A549 (cell line): ENCODE results near the gene BEST2. TPM values are rescaled to one million over a fixed set of nuclear protein-coding genes. Genes with fewer than 3 reads are reported as not detected.

Source experiments
- ATAC-seq, 2 experiments: fragments of 200-7000 bp in 1 of 2; fragments of >200 bp in 1 of 2; cut with Nextera tagmentation in 1 of 2; cut with Tn5 transposase in 1 of 2; 3 replicates each; pipeline versions ENCODE4 v1.8.0 to v1.9.1; 2018 to 2020; ENCODE audit warnings: mild to moderate bottlenecking in 1 of 2, moderate library complexity in 1 of 2
- CTCF ChIA-PET: fragments of 300-600 bp; sonication (Branson Sonifier 250); formaldehyde crosslinking; extraction: SDS; loops from one replicate; lab custom pipeline; 2021; ENCODE audit warnings: antibody characterized with exemption, inconsistent platforms; lab: Yijun Ruan, JAX
- POLR2A ChIA-PET: fragments of 350-600 bp; formaldehyde crosslinking; extraction: SDS; loops from one replicate; lab custom pipeline; 2021; ENCODE audit warnings: antibody characterized with exemption, inconsistent platforms; lab: Yijun Ruan, JAX
- DNase-seq, 2 experiments: peaks; one replicate each; pipeline versions ENCODE4 v3.0.0 to v3.0.0-alpha.2; 2011 to 2016; ENCODE audit warnings: low read depth in 1 of 2, low spot score in 1 of 2
- FAIRE-seq: peaks from 2 replicates; lab custom pipeline; 2011; peaks lifted over from hg19 to GRCh38; lab: Jason Lieb, UNC
- H3K27ac ChIP-seq, 2 experiments: fragments of >200 bp; sonication (Bioruptor Twin); formaldehyde crosslinking; 3 replicates each; pipeline ENCODE4 v1.5.1; 2016 to 2017
- H3K4me1 ChIP-seq: fragments of >200 bp; sonication (Bioruptor Twin); formaldehyde crosslinking; 3 replicates; pipeline ENCODE4 v1.6.1; 2016
- H3K4me2 ChIP-seq: fragments of >200 bp; sonication (Bioruptor Twin); formaldehyde crosslinking; 3 replicates; pipeline ENCODE4 v1.6.1; 2016
- H3K4me3 ChIP-seq: fragments of >200 bp; sonication (Bioruptor Twin); formaldehyde crosslinking; 3 replicates; pipeline ENCODE4 v1.5.1; 2016
- H3K9me3 ChIP-seq: fragments of >200 bp; sonication (Bioruptor Twin); formaldehyde crosslinking; 3 replicates; pipeline ENCODE4 v1.6.1; 2016
- ATOH8 ChIP-seq: fragments of 250-450 bp; sonication (Bioruptor Pico); IDR thresholded peaks from 2 replicates; pipeline ENCODE4 v1.5.0; 2020; ENCODE audit warnings: low read depth, mild to moderate bottlenecking, moderate library complexity
- CBX2 ChIP-seq: fragments of 200-600 bp; sonication (generic); IDR thresholded peaks from 2 replicates; pipeline ENCODE4 v1.6.1; 2016; ENCODE audit warnings: low read depth, mild to moderate bottlenecking, borderline replicate concordance
- CHD2 ChIP-seq: fragments of 150-350 bp; IDR thresholded peaks from 2 replicates; pipeline ENCODE4 v1.6.1; 2014; ENCODE audit warnings: low read length; ENCODE audit not compliant: partially characterized antibody
- CHD4 ChIP-seq: fragments of 200-600 bp; sonication (generic); IDR thresholded peaks from 2 replicates; pipeline ENCODE4 v1.6.1; 2016; ENCODE audit warnings: antibody characterized with exemption, mild to moderate bottlenecking, borderline replicate concordance
- E2F6 ChIP-seq: IDR thresholded peaks from 2 replicates; pipeline ENCODE4 v1.6.1; 2012; ENCODE audit warnings: low read depth, borderline replicate concordance
- EHF ChIP-seq: fragments of 250-450 bp; sonication (Bioruptor Pico); IDR thresholded peaks from 2 replicates; pipeline ENCODE4 v1.5.0; 2020; ENCODE audit warnings: mild to moderate bottlenecking
- EHMT2 ChIP-seq: fragments of 200-600 bp; sonication (generic); IDR thresholded peaks from 2 replicates; pipeline ENCODE4 v1.6.1; 2016; ENCODE audit warnings: antibody characterized with exemption, low read depth, mild to moderate bottlenecking, moderate library complexity
- EP300 ChIP-seq, 2 experiments: fragments of >200 bp; sonication (Bioruptor Twin); formaldehyde crosslinking; IDR thresholded peaks; 2 replicates in 1 of 2; 3 replicates in 1 of 2; pipeline ENCODE4 v1.6.1; 2016 to 2017
- ESRRA ChIP-seq: fragments of 150-350 bp; IDR thresholded peaks from 2 replicates; pipeline ENCODE4 v1.6.1; 2014; ENCODE audit warnings: mild to moderate bottlenecking, low read length, borderline replicate concordance
- FOSL2 ChIP-seq, 2 experiments: fragments of 450-650 bp in 1 of 2; fragments of >200 bp in 1 of 2; sonication (Bioruptor Twin) in 1 of 2; formaldehyde crosslinking; IDR thresholded peaks; 2 replicates each; pipeline versions ENCODE4 v1.5.0 to v1.6.1; 2016 to 2020; ENCODE audit warnings: mild to moderate bottlenecking in 1 of 2, moderate library complexity in 1 of 2
- FOXS1 ChIP-seq: fragments of 250-450 bp; sonication (Bioruptor Pico); IDR thresholded peaks from 2 replicates; pipeline ENCODE4 v1.5.0; 2020; ENCODE audit warnings: mild to moderate bottlenecking, moderate library complexity
- GATA3 ChIP-seq: IDR thresholded peaks from 2 replicates; pipeline ENCODE4 v1.6.1; 2012; ENCODE audit warnings: borderline replicate concordance
- HOXB13 ChIP-seq: fragments of 250-450 bp; sonication (Bioruptor Pico); IDR thresholded peaks from 2 replicates; pipeline ENCODE4 v1.5.0; 2020; ENCODE audit warnings: low read depth, mild to moderate bottlenecking, moderate library complexity
- HOXB5 ChIP-seq: fragments of 250-450 bp; sonication (Bioruptor Pico); IDR thresholded peaks from 2 replicates; pipeline ENCODE4 v1.5.0; 2020; ENCODE audit warnings: mild to moderate bottlenecking, moderate library complexity
- JUN ChIP-seq, 2 experiments: fragments of >200 bp; sonication (Bioruptor Twin); formaldehyde crosslinking; IDR thresholded peaks; 2 replicates in 1 of 2; 3 replicates in 1 of 2; pipeline ENCODE4 v1.6.1; 2016 to 2017
- JUNB ChIP-seq: fragments of >200 bp; sonication (Bioruptor Twin); formaldehyde crosslinking; IDR thresholded peaks from 2 replicates; pipeline ENCODE4 v1.6.1; 2016
- MAX ChIP-seq: IDR thresholded peaks from 2 replicates; pipeline ENCODE4 v1.6.1; 2012
- MYC ChIP-seq: IDR thresholded peaks from 2 replicates; pipeline ENCODE4 v1.6.1; 2012; ENCODE audit warnings: mild to moderate bottlenecking, inconsistent platforms, low read length, improper control_type of control experiment, borderline replicate concordance
- NR3C1 ChIP-seq: fragments of >200 bp; sonication (Bioruptor Twin); formaldehyde crosslinking; IDR thresholded peaks from 3 replicates; pipeline ENCODE4 v1.6.1; 2017
- PBX3 ChIP-seq: IDR thresholded peaks from 2 replicates; pipeline ENCODE4 v1.6.1; 2012
- PHF8 ChIP-seq: fragments of 200-600 bp; sonication (generic); IDR thresholded peaks from 2 replicates; pipeline ENCODE4 v1.6.1; 2016; ENCODE audit warnings: low read depth, mild to moderate bottlenecking, antibody characterized with exemption, moderate library complexity, borderline replicate concordance
- POLR2A ChIP-seq: IDR thresholded peaks from 2 replicates; pipeline ENCODE4 v1.6.1; 2012; ENCODE audit warnings: mild to moderate bottlenecking, low read length
- RFX5 ChIP-seq: fragments of 450-650 bp; IDR thresholded peaks from 2 replicates; pipeline ENCODE4 v1.7.1; 2014; ENCODE audit warnings: antibody characterized with exemption, mild to moderate bottlenecking, moderate library complexity
- RNF2 ChIP-seq: fragments of 200-600 bp; sonication (generic); IDR thresholded peaks from 2 replicates; pipeline ENCODE4 v1.6.1; 2016; ENCODE audit warnings: low read depth, mild to moderate bottlenecking, antibody characterized with exemption, moderate library complexity, borderline replicate concordance
- ZNF302 ChIP-seq: fragments of 250-450 bp; sonication (Bioruptor Pico); IDR thresholded peaks from 2 replicates; pipeline ENCODE4 v1.9.0; 2021; ENCODE audit warnings: inconsistent platforms, mild to moderate bottlenecking, moderate library complexity
- WGBS: methylation state at CpG from one replicate; pipeline ENCODE4 v1.1.6; 2017; ENCODE audit errors: missing lambda C conversion rate; 5-methylcytosine and 5-hydroxymethylcytosine counted together
- polyA plus RNA-seq, 4 experiments: library from polyadenylated mRNA; depleted of rRNA in 3 of 4; stranded (reverse); fragments of >200 nt; fragmentation: RNase III in 1 of 4; extraction: RNeasy Plus Mini Kit Qiagen cat#74134 plus additional on column Dnase treatment in 1 of 4; gene quantifications; 2 replicates in 3 of 4; 3 replicates in 1 of 4; pipeline ENCODE4 v1.2.3, GENCODE V29; 2011 to 2017

The BEST2 gene
- polyA plus RNA-seq, 2 of the 4 experiments (the other 2 are of a cell fraction), result not detected

- Histone ChIP-seq H3K27ac (peak overlapping the region; percentile 96 to 99), H3K4me1 (peaks cover 69% of the 10 kb centered on the region), H3K4me2 (peak overlapping the region; percentile 99), H3K4me3 (peak overlapping the region; percentile 44), H3K9me3 (no peaks in the 10 kb centered on the region)
- no peak for DNase-seq
- no peak for FAIRE-seq
- ChIA-PET CTCF (interaction anchor here (1.0 to 29.7 kb wide), 4 partner anchors 10 to 33 kb away, joined by 3 to 725 read pairs (median 14); partner anchors contain the start of genes BEST2, GET3, JUNB and RNASEH2A), POLR2A (interaction anchor here (2.0 kb wide), 1 partner anchor 10 kb away, joined by 27 read pairs; the partner anchor contains the start of gene JUNB)
- WGBS, result 5% methylated on average over 5 of the region's 12 CpGs
- ATAC-seq, result no peak
- TF ChIP-seq PHF8 (no peak), FOSL2 (IDR thresholded peaks at IDR 0.05) (no peak), FOSL2 (CRISPR knock-in tag; IDR thresholded peaks at IDR 0.05) (no peak), HOXB5 (no peak), FOXS1 (CRISPR knock-in tag) (no peak), EP300 (IDR thresholded peaks at IDR 0.05) (no peak), NR3C1 (no peak), E2F6 (no peak), ATOH8 (CRISPR knock-in tag) (no peak)
Measured at GRCh38 chr19:12782174-12782423, 30.5 kb downstream of the BEST2 start.

- 0 out of 2 replicates have a peak, but pooled peaks have one; percentile 51 for TF ChIP-seq MYC
- peak; percentile 22 to 61; a peak in 2 of 5 replicates for TF ChIP-seq JUN (IDR thresholded peaks at IDR 0.05)
- TF ChIP-seq GATA3, result peak; percentile 50
- TF ChIP-seq EHMT2, result no peak
- TF ChIP-seq NR3C1, result no peak
- TF ChIP-seq POLR2A, result no peak
- no peak for TF ChIP-seq RNF2
- TF ChIP-seq MAX, result peak; percentile 50
- 0 out of 2 replicates have a peak, but pooled peaks have one; percentile 22 for TF ChIP-seq HOXB13 (CRISPR knock-in tag)
- no peak for TF ChIP-seq ESRRA
- TF ChIP-seq CHD4, result no peak; the same call in 1 of the 2 replicates
- TF ChIP-seq E2F6, result peak; percentile 75; the same call in 1 of the 2 replicates
- no peak for TF ChIP-seq PBX3
- no peak for TF ChIP-seq CHD2
- 0 out of 2 replicates have a peak, but pooled peaks have one; percentile 19 for TF ChIP-seq FOXS1 (CRISPR knock-in tag)
- TF ChIP-seq FOSL2 (IDR thresholded peaks at IDR 0.05), result peak; percentile 60
- peak; percentile 95 for TF ChIP-seq FOSL2 (CRISPR knock-in tag; IDR thresholded peaks at IDR 0.05)
- 0 out of 2 replicates have a peak, but pooled peaks have one; percentile 60 for TF ChIP-seq HOXB5
- TF ChIP-seq RFX5, result peak; percentile 66; the same call in 1 of the 2 replicates
- no peak for TF ChIP-seq ZNF302 (CRISPR knock-in tag)
- TF ChIP-seq EP300 (IDR thresholded peaks at IDR 0.05), result peak in 1 of 2 experiments; percentile 45; a peak in 2 of 5 replicates
- TF ChIP-seq JUNB, result peak; percentile 47; the same call in 1 of the 2 replicates
- TF ChIP-seq CBX2, result no peak
- TF ChIP-seq EHF (CRISPR knock-in tag), result no peak
- Histone ChIP-seq H3K4me3 (peak overlapping the region; percentile 44), H3K9me3 (no peaks in the 10 kb centered on the region), H3K27ac (peak overlapping the region; percentile 96 to 99), H3K4me2 (peak overlapping the region; percentile 99), H3K4me1 (peaks cover 72% of the 10 kb centered on the region)
- WGBS, result 4% methylated on average over 10 of the region's 88 CpGs
- CTCF ChIA-PET, result interaction anchor here (1.0 to 29.7 kb wide), 4 partner anchors 9 to 34 kb away, joined by 3 to 725 read pairs (median 14); partner anchors contain the start of genes BEST2, GET3, JUNB and RNASEH2A
- POLR2A ChIA-PET, result interaction anchor here (0.7 to 2.0 kb wide), 2 partner anchors 10 to 102 kb away, joined by 3 to 27 read pairs; partner anchors contain the start of gene JUNB
- peak; percentile 21 to 23; a peak in 4 of 6 replicates for ATAC-seq
- no peak for FAIRE-seq
- DNase-seq, result peak in 1 of 2 experiments; percentile 81
Measured at GRCh38 chr19:12782424-12783290, 31.1 kb downstream of the BEST2 start.
